Measurements from ENCODE around the gene USP37. TPM values are rescaled to one million over a fixed set of nuclear protein-coding genes. Genes with fewer than 3 reads are reported as not detected.

USP37 gene
- total and polyA plus RNA-seq, 2 of the 4 experiments (the other 2 are of a cell fraction): 1.6 to 6.5 TPM

GRCh38 chr2:218452079-218452478 is 116.1 kb downstream of the USP37 start:
- no peak overlapping the region for H3K4me2 ChIP-seq (ENCODE audit: low read depth, low read length)

More at GRCh38 chr2:218452079-218452478, 116.1 kb downstream of the USP37 start:
- CTCF ChIA-PET: interaction anchor here (1.1 kb wide), 1 partner anchor 9 kb away, joined by 3 read pairs; no protein-coding TSS in a partner anchor
- no peak overlapping the region for H3K9ac ChIP-seq (ENCODE audit: low read depth, low read length)
- intact Hi-C loops (cut with micrococcal nuclease) (no loop called here), dilution Hi-C loops (cut with HindIII; ENCODE audit: low sequenced_read_pairs, unreplicated experiment) (no loop called here), in situ Hi-C loops (cut with MboI; ENCODE audit: low sequenced_read_pairs) (no loop called here)
- no peak for TF ChIP-seq ELK1 (IDR thresholded peaks at IDR 0.05; ENCODE audit: borderline replicate concordance, low read depth, low read length)
- no peaks in the 10 kb centered on the region for H3K9me3 ChIP-seq (ENCODE audit: control insufficient read depth, insufficient read depth, low read length)
- no peak overlapping the region for H2BK20ac ChIP-seq (ENCODE audit: low read depth, low read length)
- H3K56ac ChIP-seq (ENCODE audit: extremely low read depth, insufficient read depth, low read length): no peak overlapping the region
- H4K5ac ChIP-seq (ENCODE audit: low read depth, low read length): no peak overlapping the region
- no peak overlapping the region for H2AK5ac ChIP-seq (ENCODE audit: low read depth, low read length)
- no peaks in the 10 kb centered on the region for H3K79me1 ChIP-seq (ENCODE audit: low read depth in 1 of 2, low read length in 2 of 2)
- no peak overlapping the region for H4K8ac ChIP-seq (ENCODE audit: low read depth in 2 of 2, low read length in 2 of 2)
- H3K9me1 ChIP-seq (ENCODE audit: insufficient read depth, low read length): peaks cover 5% of the 10 kb centered on the region; the same call in 1 of the 2 replicates
- no peak overlapping the region for H3K14ac ChIP-seq (replicated peaks; ENCODE audit: low read depth, low read length)
- no peak overlapping the region for H4K91ac ChIP-seq (ENCODE audit: insufficient read depth, low read depth, low read length)
- H2AK9ac ChIP-seq (replicated peaks; ENCODE audit: low read depth, low read length, poor library complexity): no peak overlapping the region
- peaks cover 3% of the 10 kb centered on the region; the same call in 1 of the 2 replicates for H3K4me1 ChIP-seq (ENCODE audit: control insufficient read depth, insufficient read depth, low read length)
- H3K18ac ChIP-seq (ENCODE audit: low read depth, low read length): no peak overlapping the region
- ATAC-seq (ENCODE audit: low read depth): no peak
- no peaks in the 10 kb centered on the region for H3K27me3 ChIP-seq (ENCODE audit: control insufficient read depth, insufficient read depth, low read length)
- no TSS peak for BruUV-seq (replicated peaks)
- H3K23ac ChIP-seq (ENCODE audit: low read depth, low read length): no peak overlapping the region
- no peak overlapping the region for H3K4ac ChIP-seq (ENCODE audit: low read depth, low read length)
- WGBS, 2 experiments (ENCODE audit: extremely low coverage in 2 of 2, insufficient read length in 1 of 2): no CpG with 5 or more reads among the region's 1 CpG
- no peak overlapping the region for H2BK15ac ChIP-seq (ENCODE audit: low read depth, low read length)
- H2AFZ ChIP-seq (replicated peaks; ENCODE audit: low read length, poor library complexity): no peak overlapping the region
- no peak overlapping the region for H2BK5ac ChIP-seq (ENCODE audit: low read depth, low read length, poor library complexity, severe bottlenecking)
- H3K27ac ChIP-seq (ENCODE audit: insufficient read depth, low read length): no peak overlapping the region
- H2BK120ac ChIP-seq (ENCODE audit: low read depth, low read length): no peak overlapping the region
- peaks cover 11% of the 10 kb centered on the region for H3K36me3 ChIP-seq (ENCODE audit: control insufficient read depth, insufficient read depth, low read length)
- DNase-seq: no peak
- H4K20me1 ChIP-seq (ENCODE audit: insufficient read depth, low read length): peaks cover 3% of the 10 kb centered on the region; the same call in 1 of the 2 replicates
- no peak overlapping the region for H3K4me3 ChIP-seq (ENCODE audit: insufficient read depth, low read depth, low read length)
- POLR2A ChIA-PET (ENCODE audit: unreplicated experiment): no interaction called here

Measured in IMR-90 (cell line).